Measurements from ENCODE around the gene TMEM150A. TPM values are rescaled to one million over a fixed set of nuclear protein-coding genes. Genes with fewer than 3 reads are reported as not detected.
"Not testable (repeated sequence)": the region's sequence is repeated elsewhere in the genome, so short reads cannot be mapped to it uniquely, and the experiment has no call there.

The TMEM150A gene
- total RNA-seq, 1 donor from 2014 or later: 4.7 TPM

DNA sequence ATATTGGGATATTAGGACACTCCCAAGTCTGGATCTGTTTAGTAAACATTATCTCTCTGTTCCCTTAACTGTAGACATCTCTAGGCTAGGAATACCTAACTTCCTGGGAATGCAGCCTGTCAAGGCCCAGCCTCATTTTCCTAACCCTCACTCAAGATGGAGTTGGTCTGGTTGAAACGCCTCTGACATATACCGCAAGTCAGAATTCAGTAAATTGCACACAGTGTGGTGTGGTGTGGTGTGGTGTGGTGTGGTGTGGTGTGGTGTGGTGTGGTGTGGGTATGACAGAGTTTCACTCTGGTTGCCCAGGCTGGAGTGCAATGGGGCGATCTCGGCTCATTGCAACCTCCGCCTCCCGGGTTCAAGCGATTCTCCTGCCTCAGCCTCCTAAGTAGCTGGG is 12.3 kb upstream of the TMEM150A start:
- H3K4me1 ChIP-seq (ENCODE audit: control insufficient read depth in 3 of 3, insufficient read depth in 3 of 3, low read length in 3 of 3): peaks cover 24 to 50% (median 27%) of the 10 kb centered on the region in 3 donors
- not testable (repeated sequence) for H3K27ac ChIP-seq (ENCODE audit: low read depth, low read length)

GRCh38 chr2:85613717-85614515 is 11.4 kb upstream of the TMEM150A start:
- peak overlapping the region; percentile 3 for H3K27ac ChIP-seq (ENCODE audit: low read depth, low read length)

More for the DNA sequence above, 12.3 kb upstream of the TMEM150A start:
- not testable (repeated sequence) for H3K4me3 ChIP-seq (ENCODE audit: low read length in 3 of 3); H3K27me3 ChIP-seq (ENCODE audit: control insufficient read depth in 3 of 3, insufficient read depth in 3 of 3, low read length in 3 of 3); H3K9me3 ChIP-seq (ENCODE audit: control insufficient read depth in 3 of 3, low read length in 3 of 3); H3K9ac ChIP-seq (ENCODE audit: low read depth in 1 of 3, low read length in 3 of 3)
- peaks cover 7 to 12% (median 11%) of the 10 kb centered on the region in 3 donors for H3K36me3 ChIP-seq (ENCODE audit: control insufficient read depth in 3 of 3, insufficient read depth in 3 of 3, low read length in 3 of 3)

DNA sequence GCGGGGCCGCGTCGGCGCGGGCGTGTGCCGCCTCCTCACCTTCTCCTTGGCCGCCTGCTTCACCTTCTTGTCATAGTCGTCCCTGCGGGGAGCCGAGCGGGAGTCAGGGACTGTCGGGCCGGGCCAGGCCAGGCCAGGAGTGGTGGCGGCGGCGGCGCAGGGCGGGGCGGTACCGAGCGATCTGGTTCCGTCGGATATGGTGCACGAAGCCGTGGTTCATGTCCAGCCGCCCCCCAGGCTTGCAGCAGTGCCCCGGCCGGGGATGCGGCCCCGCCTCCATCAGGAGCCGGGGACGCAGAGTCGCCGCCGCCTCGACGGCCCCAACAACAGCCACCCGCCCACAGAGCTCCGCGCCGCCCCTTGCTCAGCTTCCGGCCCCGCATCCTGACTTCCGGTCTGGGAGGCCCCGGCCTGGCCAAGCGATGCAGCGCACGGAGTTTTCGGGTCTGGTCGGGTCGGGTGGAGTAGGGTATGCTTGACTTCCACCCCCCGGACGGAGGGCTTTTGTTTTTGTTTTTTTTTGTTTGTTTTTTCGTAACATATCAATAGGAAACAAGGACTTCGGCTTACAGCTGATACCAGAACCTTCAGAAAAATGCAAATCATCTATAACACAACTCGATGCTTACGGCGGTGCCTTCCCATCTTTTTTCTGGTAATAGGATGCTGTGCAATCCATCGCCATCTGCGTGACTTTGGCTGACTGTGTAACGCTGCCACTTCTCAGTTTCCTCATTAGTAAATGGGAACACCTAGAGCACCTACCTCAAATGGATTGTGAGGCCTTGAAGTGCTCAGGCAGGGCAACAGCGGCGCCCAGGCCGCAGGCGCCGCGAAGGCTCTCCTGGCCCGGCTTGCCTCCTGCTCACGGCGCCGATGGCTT is 9.4 kb upstream of the TMEM150A start, which contains the start of gene C2orf68:
Gene C2orf68 (minus strand): TSS at position 362 of the 883 bp plus-strand sequence. CDS start 82 bp downstream, at position 280.
- peak within 1 kb of the TSS; percentile 89 to 94 (median 90) for H3K4me3 ChIP-seq (ENCODE audit: low read length in 3 of 3)
- H3K27ac ChIP-seq (ENCODE audit: low read depth, low read length): peak within 1 kb of the TSS; percentile 85
- peak within 1 kb of the TSS; percentile 90 to 97 (median 90) for H3K9ac ChIP-seq (ENCODE audit: low read depth in 1 of 3, low read length in 3 of 3)
- peaks cover 3 to 10% (median 10%) of the 10 kb centered on the region in 3 donors for H3K36me3 ChIP-seq (ENCODE audit: control insufficient read depth in 3 of 3, insufficient read depth in 3 of 3, low read length in 3 of 3)
- H3K4me1 ChIP-seq (ENCODE audit: control insufficient read depth in 3 of 3, insufficient read depth in 3 of 3, low read length in 3 of 3): peaks cover 42 to 69% (median 45%) of the 10 kb centered on the region in 3 donors
- H3K27me3 ChIP-seq (ENCODE audit: control insufficient read depth in 3 of 3, insufficient read depth in 3 of 3, low read length in 3 of 3): no peaks in the 10 kb centered on the region
- no peaks in the 10 kb centered on the region for H3K9me3 ChIP-seq (ENCODE audit: control insufficient read depth in 3 of 3, low read length in 3 of 3)

More at GRCh38 chr2:85613717-85614515, 11.4 kb upstream of the TMEM150A start:
- Histone ChIP-seq H3K36me3 (ENCODE audit: control insufficient read depth in 3 of 3, insufficient read depth in 3 of 3, low read length in 3 of 3) (peaks cover 5 to 8% (median 6%) of the 10 kb centered on the region in 3 donors), H3K9ac (ENCODE audit: low read depth in 1 of 3, low read length in 3 of 3) (peak overlapping the region in 1 of 3 donors; percentile 40), H3K4me1 (ENCODE audit: control insufficient read depth in 3 of 3, insufficient read depth in 3 of 3, low read length in 3 of 3) (peaks cover 30 to 58% (median 35%) of the 10 kb centered on the region in 3 donors), H3K4me3 (ENCODE audit: low read length in 3 of 3) (no peak overlapping the region), H3K9me3 (ENCODE audit: control insufficient read depth in 3 of 3, low read length in 3 of 3) (no peaks in the 10 kb centered on the region), H3K27me3 (ENCODE audit: control insufficient read depth in 3 of 3, insufficient read depth in 3 of 3, low read length in 3 of 3) (no peaks in the 10 kb centered on the region)

DNA sequence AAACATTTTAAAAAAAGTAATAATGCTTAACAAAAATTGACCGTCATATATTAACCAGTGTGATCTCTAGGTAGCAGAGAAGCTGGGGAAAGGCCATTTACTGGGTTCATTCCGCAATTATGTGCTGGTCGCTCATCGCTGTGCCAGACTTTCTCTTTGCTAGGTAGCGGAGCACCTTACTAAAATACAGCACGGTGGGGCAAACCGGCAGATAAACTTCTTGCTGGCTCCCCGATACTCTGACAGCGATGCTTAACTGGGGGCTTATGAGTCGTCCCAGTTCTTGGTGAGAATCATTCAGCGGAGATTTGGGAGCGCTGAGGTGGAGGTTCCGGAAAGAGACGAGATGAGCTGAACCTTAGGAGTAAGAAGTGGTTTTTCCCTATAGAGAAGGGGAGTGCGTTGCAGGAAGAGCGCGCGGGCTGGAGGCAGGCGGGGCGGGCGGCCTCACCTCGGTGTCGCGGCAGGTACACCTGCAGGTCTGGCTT is 8.8 kb upstream of the TMEM150A start:
- Histone ChIP-seq H3K4me3 (ENCODE audit: low read length in 3 of 3) (peak overlapping the region; percentile 89 to 94 (median 90)), H3K9ac (ENCODE audit: low read depth in 1 of 3, low read length in 3 of 3) (peak overlapping the region; percentile 90 to 97 (median 90)), H3K27me3 (ENCODE audit: control insufficient read depth in 3 of 3, insufficient read depth in 3 of 3, low read length in 3 of 3) (no peaks in the 10 kb centered on the region), H3K4me1 (ENCODE audit: control insufficient read depth in 3 of 3, insufficient read depth in 3 of 3, low read length in 3 of 3) (peaks cover 45 to 72% (median 50%) of the 10 kb centered on the region in 3 donors), H3K36me3 (ENCODE audit: control insufficient read depth in 3 of 3, insufficient read depth in 3 of 3, low read length in 3 of 3) (peaks cover 3 to 11% (median 10%) of the 10 kb centered on the region in 3 donors), H3K27ac (ENCODE audit: low read depth, low read length) (peak overlapping the region; percentile 85), H3K9me3 (ENCODE audit: control insufficient read depth in 3 of 3, low read length in 3 of 3) (no peaks in the 10 kb centered on the region)

GRCh38 chr2:85607268-85608215 is 5.0 kb upstream of the TMEM150A start:
- peak overlapping the region; percentile 88 for H3K27ac ChIP-seq (ENCODE audit: low read depth, low read length)
- peaks cover 69 to 84% (median 69%) of the 10 kb centered on the region in 3 donors for H3K4me1 ChIP-seq (ENCODE audit: control insufficient read depth in 3 of 3, insufficient read depth in 3 of 3, low read length in 3 of 3)
- H3K9ac ChIP-seq (ENCODE audit: low read depth in 1 of 3, low read length in 3 of 3): peak overlapping the region in 2 of 3 donors; percentile 48 to 69
- no peak overlapping the region for H3K4me3 ChIP-seq (ENCODE audit: low read length in 3 of 3)
- peaks cover 3 to 14% (median 13%) of the 10 kb centered on the region in 3 donors for H3K36me3 ChIP-seq (ENCODE audit: control insufficient read depth in 3 of 3, insufficient read depth in 3 of 3, low read length in 3 of 3)
- H3K27me3 ChIP-seq (ENCODE audit: control insufficient read depth in 3 of 3, insufficient read depth in 3 of 3, low read length in 3 of 3): no peaks in the 10 kb centered on the region
- no peaks in the 10 kb centered on the region for H3K9me3 ChIP-seq (ENCODE audit: control insufficient read depth in 3 of 3, low read length in 3 of 3)

DNA sequence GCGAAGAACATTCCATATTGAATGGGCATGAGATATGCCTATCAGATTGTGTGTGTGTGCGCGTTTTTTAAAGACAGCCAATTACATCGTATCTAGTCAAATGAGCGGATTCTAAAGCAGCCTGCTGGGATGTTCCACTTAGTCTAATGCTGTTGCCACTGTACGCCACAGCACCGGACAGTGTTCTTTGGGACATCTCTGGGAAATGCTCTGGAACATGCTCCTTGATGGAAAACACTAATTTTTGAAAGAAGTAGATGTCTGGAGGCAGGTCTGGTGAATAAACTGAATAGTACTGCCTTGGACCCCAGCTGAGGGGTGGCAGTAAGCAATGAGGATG is 3.6 kb upstream of the TMEM150A start:
- H3K4me1 ChIP-seq (ENCODE audit: control insufficient read depth in 3 of 3, insufficient read depth in 3 of 3, low read length in 3 of 3): peaks cover 76 to 83% (median 76%) of the 10 kb centered on the region in 3 donors
- H3K27ac ChIP-seq (ENCODE audit: low read depth, low read length): peak overlapping the region; percentile 88
- peak overlapping the region; percentile 11 to 49 (median 22) for H3K4me3 ChIP-seq (ENCODE audit: low read length in 3 of 3)
- H3K9ac ChIP-seq (ENCODE audit: low read depth in 1 of 3, low read length in 3 of 3): peak overlapping the region; percentile 26 to 59 (median 27)
- H3K27me3 ChIP-seq (ENCODE audit: control insufficient read depth in 3 of 3, insufficient read depth in 3 of 3, low read length in 3 of 3): no peaks in the 10 kb centered on the region
- peaks cover 3 to 19% (median 16%) of the 10 kb centered on the region in 3 donors for H3K36me3 ChIP-seq (ENCODE audit: control insufficient read depth in 3 of 3, insufficient read depth in 3 of 3, low read length in 3 of 3)
- no peaks in the 10 kb centered on the region for H3K9me3 ChIP-seq (ENCODE audit: control insufficient read depth in 3 of 3, low read length in 3 of 3)

- H3K27ac ChIP-seq (ENCODE audit: low read depth, low read length): peak overlapping the region; percentile 88
- no peaks in the 10 kb centered on the region for H3K9me3 ChIP-seq (ENCODE audit: control insufficient read depth in 3 of 3, low read length in 3 of 3)
- peak overlapping the region; percentile 26 to 63 (median 52) for H3K9ac ChIP-seq (ENCODE audit: low read depth in 1 of 3, low read length in 3 of 3)
- peaks cover 77 to 84% (median 79%) of the 10 kb centered on the region in 3 donors for H3K4me1 ChIP-seq (ENCODE audit: control insufficient read depth in 3 of 3, insufficient read depth in 3 of 3, low read length in 3 of 3)
- H3K27me3 ChIP-seq (ENCODE audit: control insufficient read depth in 3 of 3, insufficient read depth in 3 of 3, low read length in 3 of 3): no peaks in the 10 kb centered on the region
- H3K4me3 ChIP-seq (ENCODE audit: low read length in 3 of 3): peak overlapping the region; percentile 3 to 60 (median 11)
- peaks cover 8 to 22% (median 21%) of the 10 kb centered on the region in 3 donors for H3K36me3 ChIP-seq (ENCODE audit: control insufficient read depth in 3 of 3, insufficient read depth in 3 of 3, low read length in 3 of 3)
Observed at GRCh38 chr2:85605406-85606115, 3.1 kb upstream of the TMEM150A start.

DNA sequence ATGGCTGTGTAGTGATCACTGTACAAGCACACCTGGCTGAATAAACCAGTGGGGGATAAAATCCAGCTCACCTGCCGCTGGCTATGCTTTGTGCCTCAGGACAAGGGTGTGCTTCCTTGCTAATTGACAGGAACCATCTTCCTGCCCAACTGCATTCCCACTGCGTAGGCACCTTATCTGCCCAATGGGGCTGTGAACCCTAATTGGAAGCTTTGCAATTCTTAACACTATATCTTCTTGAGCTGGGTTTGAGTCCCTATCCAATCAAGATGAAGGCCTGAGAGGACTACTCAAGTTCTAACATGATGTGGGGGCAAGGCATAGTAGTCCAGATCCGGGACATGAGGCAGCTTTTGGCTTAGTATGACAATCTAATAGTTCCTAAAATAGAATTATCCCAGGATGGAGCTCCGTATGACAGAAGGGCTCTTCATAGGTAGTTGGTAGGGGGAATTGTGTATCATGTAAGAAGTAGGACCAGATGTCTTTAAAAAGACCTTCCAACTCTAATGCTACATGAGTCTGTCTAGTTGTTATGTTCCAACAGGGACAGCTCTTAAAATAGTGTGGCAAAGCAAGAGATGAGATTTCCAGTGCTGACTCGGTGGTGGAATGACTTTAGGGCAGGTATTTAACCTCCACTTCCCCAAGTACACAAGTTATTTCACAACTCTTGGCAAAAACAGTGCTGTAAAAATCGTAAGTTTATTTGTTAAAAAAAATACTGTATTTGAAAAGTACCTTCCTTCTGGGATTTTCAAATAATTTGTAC is 2.3 kb upstream of the TMEM150A start:
- Histone ChIP-seq H3K4me3 (ENCODE audit: low read length in 3 of 3) (peak overlapping the region; percentile 60 to 64 (median 63)), H3K9ac (ENCODE audit: low read depth in 1 of 3, low read length in 3 of 3) (peak overlapping the region; percentile 48 to 97 (median 63)), H3K36me3 (ENCODE audit: control insufficient read depth in 3 of 3, insufficient read depth in 3 of 3, low read length in 3 of 3) (peaks cover 11 to 27% (median 25%) of the 10 kb centered on the region in 3 donors), H3K27ac (ENCODE audit: low read depth, low read length) (peak overlapping the region; percentile 88), H3K9me3 (ENCODE audit: control insufficient read depth in 3 of 3, low read length in 3 of 3) (no peaks in the 10 kb centered on the region), H3K4me1 (ENCODE audit: control insufficient read depth in 3 of 3, insufficient read depth in 3 of 3, low read length in 3 of 3) (peaks cover 73 to 81% (median 77%) of the 10 kb centered on the region in 3 donors), H3K27me3 (ENCODE audit: control insufficient read depth in 3 of 3, insufficient read depth in 3 of 3, low read length in 3 of 3) (no peaks in the 10 kb centered on the region)
